GM23338 (cell line): ENCODE data around the gene FHIT. TPM values are rescaled to one million over a fixed set of nuclear protein-coding genes. Genes with fewer than 3 reads are reported as not detected.

Experiments used
- ATAC-seq: fragments of 200-7000 bp; cut with Tn5 transposase; 3 replicates; pipeline ENCODE4 v1.9.1; 2020
- DNase-seq: peaks from one replicate; pipeline ENCODE4 v3.0.0-alpha.2; 2015; ENCODE audit warnings: low spot score
- H2AFZ ChIP-seq: fragments of 200-600 bp; sonication (generic); 2 replicates; pipeline ENCODE4 v1.8.0; 2016; ENCODE audit warnings: antibody characterized with exemption, mild to moderate bottlenecking, moderate library complexity
- H3F3A ChIP-seq: fragments of 200-600 bp; sonication (generic); replicated peaks from 2 replicates; pipeline ENCODE4 v1.8.0; 2017; ENCODE audit warnings: antibody characterized with exemption, mixed run types, low read depth
- H3K27ac ChIP-seq: fragments of 200-600 bp; sonication (generic); 2 replicates; pipeline ENCODE4 v1.6.1; 2016; ENCODE audit warnings: low read depth
- H3K27me3 ChIP-seq: fragments of 200-600 bp; sonication (generic); 2 replicates; pipeline ENCODE4 v1.8.0; 2016; ENCODE audit warnings: mild to moderate bottlenecking, mixed run types, moderate library complexity; ENCODE audit not compliant: insufficient read depth
- H3K36me3 ChIP-seq: fragments of 200-600 bp; sonication (generic); 2 replicates; pipeline ENCODE4 v1.8.0; 2016; ENCODE audit warnings: mild to moderate bottlenecking; ENCODE audit not compliant: insufficient read depth
- H3K4me1 ChIP-seq: fragments of 200-600 bp; sonication (generic); 2 replicates; pipeline ENCODE4 v1.8.0; 2016; ENCODE audit warnings: mild to moderate bottlenecking, moderate library complexity; ENCODE audit not compliant: insufficient read depth
- H3K4me2 ChIP-seq: fragments of 200-600 bp; sonication (generic); 2 replicates; pipeline ENCODE4 v1.7.1; 2017; ENCODE audit warnings: mixed run types
- H3K4me3 ChIP-seq: fragments of 200-600 bp; sonication (generic); 2 replicates; pipeline ENCODE4 v1.6.1; 2016; ENCODE audit warnings: mixed run types
- H3K79me2 ChIP-seq: fragments of 200-600 bp; sonication (generic); replicated peaks from 2 replicates; pipeline ENCODE4 v1.8.0; 2017; ENCODE audit warnings: mild to moderate bottlenecking; ENCODE audit not compliant: insufficient read depth
- H3K9me2 ChIP-seq: fragments of 200-600 bp; sonication (generic); 2 replicates; pipeline ENCODE4 v1.8.0; 2017; ENCODE audit not compliant: insufficient read depth
- H4K20me1 ChIP-seq: fragments of 200-600 bp; sonication (generic); replicated peaks from 2 replicates; pipeline ENCODE4 v1.8.0; 2017; ENCODE audit warnings: mild to moderate bottlenecking; ENCODE audit not compliant: insufficient read depth
- H3K27ac Mint-ChIP-seq: 2 replicates; pipeline ENCODE4 v1.8.0; 2020; ENCODE audit warnings: inconsistent platforms, mild to moderate bottlenecking, moderate library complexity, mixed read lengths
- H3K27me3 Mint-ChIP-seq: 3 replicates; pipeline ENCODE4 v1.8.0; 2022; ENCODE audit warnings: low read depth, mild to moderate bottlenecking, moderate library complexity, mixed read lengths, inconsistent platforms; ENCODE audit not compliant: insufficient read depth, poor library complexity
- H3K36me3 Mint-ChIP-seq: 3 replicates; pipeline ENCODE4 v1.8.0; 2021; ENCODE audit warnings: low read depth, mild to moderate bottlenecking, inconsistent platforms, moderate library complexity, mixed read lengths
- H3K4me1 Mint-ChIP-seq: 3 replicates; pipeline ENCODE4 v1.8.0; 2020; ENCODE audit warnings: mild to moderate bottlenecking, inconsistent platforms, mixed read lengths
- H3K4me3 Mint-ChIP-seq: 3 replicates; pipeline ENCODE4 v1.8.0; 2021; ENCODE audit warnings: moderate library complexity, mild to moderate bottlenecking, inconsistent platforms, mixed read lengths
- H3K9me3 Mint-ChIP-seq: 3 replicates; pipeline ENCODE4 v1.8.0; 2020; ENCODE audit warnings: moderate library complexity, mild to moderate bottlenecking, inconsistent platforms, mixed read lengths
- CREB1 ChIP-seq: fragments of 250-450 bp; sonication (Bioruptor Pico); IDR thresholded peaks from 2 replicates; pipeline ENCODE4 v1.5.0; 2020; ENCODE audit warnings: low read depth, mild to moderate bottlenecking, moderate library complexity
- EZH2 ChIP-seq: fragments of 200-600 bp; sonication (generic); IDR thresholded peaks from one replicate; pipeline ENCODE4 v1.8.0; 2017; ENCODE audit warnings: antibody characterized with exemption, mild to moderate bottlenecking, low read depth; ENCODE audit not compliant: unreplicated experiment
- EZH2phosphoT487 ChIP-seq: fragments of 200-600 bp; sonication (generic); IDR thresholded peaks from one replicate; pipeline ENCODE4 v1.8.1; 2018; ENCODE audit warnings: antibody characterized with exemption; ENCODE audit not compliant: unreplicated experiment
- JUNB ChIP-seq: IDR thresholded peaks from one replicate; pipeline ENCODE4 v1.6.1; 2016; ENCODE audit warnings: antibody characterized with exemption; ENCODE audit not compliant: unreplicated experiment
- NANOG ChIP-seq: IDR thresholded peaks from 2 replicates; pipeline ENCODE4 v1.6.1; 2016; ENCODE audit warnings: antibody characterized with exemption, borderline replicate concordance
- POLR2AphosphoS5 ChIP-seq: IDR thresholded peaks from 2 replicates; pipeline ENCODE4 v1.6.1; 2016; ENCODE audit warnings: antibody characterized with exemption, low read depth
- STAT1 ChIP-seq: IDR thresholded peaks from one replicate; pipeline ENCODE4 v1.6.1; 2016; ENCODE audit warnings: antibody characterized with exemption; ENCODE audit not compliant: unreplicated experiment
- ZNF114 ChIP-seq: fragments of 250-450 bp; sonication (Bioruptor Pico); IDR thresholded peaks from 2 replicates; pipeline ENCODE4 v1.5.0; 2020; ENCODE audit warnings: mild to moderate bottlenecking, moderate library complexity
- ZNF331 ChIP-seq: fragments of 250-450 bp; sonication (Bioruptor Pico); IDR thresholded peaks from 2 replicates; pipeline ENCODE4 v1.5.0; 2020; ENCODE audit warnings: low read depth, mild to moderate bottlenecking, moderate library complexity
- polyA plus RNA-seq: library from polyadenylated mRNA; unstranded; fragments of >200 nt; fragmentation: Nextera tagmentation; extraction: Ambion mirVana; gene quantifications from 2 replicates; pipeline ENCODE4 v1.2.1, GENCODE V29; 2016
- total RNA-seq: library from RNA; depleted of rRNA; stranded (reverse); fragments of >200 nt; shearing (Covaris generic); gene quantifications from 2 replicates; pipeline ENCODE4 v1.2.3, GENCODE V29; 2014
- TF ChIP-seq, protein P1 (sequence below): IDR thresholded peaks from 2 replicates; pipeline ENCODE4 v1.6.1; 2016; ENCODE audit warnings: antibody characterized with exemption
- TF ChIP-seq, protein P2 (sequence below): IDR thresholded peaks from one replicate; pipeline ENCODE4 v1.6.1; 2018; ENCODE audit warnings: antibody characterized with exemption; ENCODE audit not compliant: unreplicated experiment

The FHIT gene
- total and polyA plus RNA-seq, 2 experiments from 2014 or later: 3.0 to 8.3 TPM

- Mint-ChIP-seq H3K4me3 (no peak overlapping the region), H3K36me3 (no peaks in the 10 kb centered on the region; the same call in 2 of the 3 replicates), H3K27ac (no peak overlapping the region), H3K4me1 (peaks cover 30% of the 10 kb centered on the region), H3K27me3 (no peaks in the 10 kb centered on the region), H3K9me3 (no peaks in the 10 kb centered on the region)
- Histone ChIP-seq H3F3A (no peaks in the 10 kb centered on the region), H3K4me1 (peaks cover 26% of the 10 kb centered on the region), H3K36me3 (no peaks in the 10 kb centered on the region), H3K4me3 (no peak overlapping the region), H4K20me1 (no peaks in the 10 kb centered on the region), H3K79me2 (no peaks in the 10 kb centered on the region), H3K4me2 (no peak overlapping the region), H2AFZ (no peak overlapping the region), H3K27me3 (no peaks in the 10 kb centered on the region), H3K27ac (no peak overlapping the region), H3K9me2 (no peaks in the 10 kb centered on the region)
- TF ChIP-seq, protein P1, sequence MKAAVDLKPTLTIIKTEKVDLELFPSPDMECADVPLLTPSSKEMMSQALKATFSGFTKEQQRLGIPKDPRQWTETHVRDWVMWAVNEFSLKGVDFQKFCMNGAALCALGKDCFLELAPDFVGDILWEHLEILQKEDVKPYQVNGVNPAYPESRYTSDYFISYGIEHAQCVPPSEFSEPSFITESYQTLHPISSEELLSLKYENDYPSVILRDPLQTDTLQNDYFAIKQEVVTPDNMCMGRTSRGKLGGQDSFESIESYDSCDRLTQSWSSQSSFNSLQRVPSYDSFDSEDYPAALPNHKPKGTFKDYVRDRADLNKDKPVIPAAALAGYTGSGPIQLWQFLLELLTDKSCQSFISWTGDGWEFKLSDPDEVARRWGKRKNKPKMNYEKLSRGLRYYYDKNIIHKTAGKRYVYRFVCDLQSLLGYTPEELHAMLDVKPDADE: no peak
- no peak for TF ChIP-seq NANOG
- no peak for TF ChIP-seq EZH2
- TF ChIP-seq STAT1: no peak
- TF ChIP-seq CREB1 (CRISPR knock-in tag): no peak
- TF ChIP-seq, protein P2, sequence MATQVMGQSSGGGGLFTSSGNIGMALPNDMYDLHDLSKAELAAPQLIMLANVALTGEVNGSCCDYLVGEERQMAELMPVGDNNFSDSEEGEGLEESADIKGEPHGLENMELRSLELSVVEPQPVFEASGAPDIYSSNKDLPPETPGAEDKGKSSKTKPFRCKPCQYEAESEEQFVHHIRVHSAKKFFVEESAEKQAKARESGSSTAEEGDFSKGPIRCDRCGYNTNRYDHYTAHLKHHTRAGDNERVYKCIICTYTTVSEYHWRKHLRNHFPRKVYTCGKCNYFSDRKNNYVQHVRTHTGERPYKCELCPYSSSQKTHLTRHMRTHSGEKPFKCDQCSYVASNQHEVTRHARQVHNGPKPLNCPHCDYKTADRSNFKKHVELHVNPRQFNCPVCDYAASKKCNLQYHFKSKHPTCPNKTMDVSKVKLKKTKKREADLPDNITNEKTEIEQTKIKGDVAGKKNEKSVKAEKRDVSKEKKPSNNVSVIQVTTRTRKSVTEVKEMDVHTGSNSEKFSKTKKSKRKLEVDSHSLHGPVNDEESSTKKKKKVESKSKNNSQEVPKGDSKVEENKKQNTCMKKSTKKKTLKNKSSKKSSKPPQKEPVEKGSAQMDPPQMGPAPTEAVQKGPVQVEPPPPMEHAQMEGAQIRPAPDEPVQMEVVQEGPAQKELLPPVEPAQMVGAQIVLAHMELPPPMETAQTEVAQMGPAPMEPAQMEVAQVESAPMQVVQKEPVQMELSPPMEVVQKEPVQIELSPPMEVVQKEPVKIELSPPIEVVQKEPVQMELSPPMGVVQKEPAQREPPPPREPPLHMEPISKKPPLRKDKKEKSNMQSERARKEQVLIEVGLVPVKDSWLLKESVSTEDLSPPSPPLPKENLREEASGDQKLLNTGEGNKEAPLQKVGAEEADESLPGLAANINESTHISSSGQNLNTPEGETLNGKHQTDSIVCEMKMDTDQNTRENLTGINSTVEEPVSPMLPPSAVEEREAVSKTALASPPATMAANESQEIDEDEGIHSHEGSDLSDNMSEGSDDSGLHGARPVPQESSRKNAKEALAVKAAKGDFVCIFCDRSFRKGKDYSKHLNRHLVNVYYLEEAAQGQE: no peak
- no peak for TF ChIP-seq ZNF331 (CRISPR knock-in tag)
- TF ChIP-seq JUNB: no peak
- no peak for DNase-seq
- no peak for ATAC-seq
Measured at GRCh38 chr3:60413551-60413950, 837.7 kb downstream of the FHIT start.

DNA sequence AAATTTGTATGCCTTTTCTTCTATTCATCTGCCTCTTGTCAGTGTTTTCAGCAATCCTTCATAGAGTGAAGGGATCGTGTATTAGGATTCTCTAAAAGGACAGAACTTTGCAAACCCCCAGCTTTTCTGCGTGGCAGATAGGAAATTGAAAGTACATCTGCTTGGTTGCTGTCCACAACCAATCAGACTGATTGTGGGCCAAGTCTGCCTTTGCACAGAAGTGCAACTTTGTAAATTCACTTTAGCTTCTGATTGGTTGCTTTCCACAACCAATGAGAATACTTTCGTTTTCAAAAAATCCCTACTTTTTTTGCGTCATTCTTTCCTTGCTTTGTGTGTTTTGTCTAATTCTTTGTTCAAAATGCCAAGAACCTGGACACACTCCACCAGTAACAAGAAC is 847.4 kb downstream of the FHIT start:
- Histone ChIP-seq H3K4me3 (no peak overlapping the region), H3K9me2 (peaks cover 8% of the 10 kb centered on the region), H3F3A (no peaks in the 10 kb centered on the region), H3K4me1 (peaks cover 12% of the 10 kb centered on the region), H3K4me2 (no peak overlapping the region), H3K27me3 (no peaks in the 10 kb centered on the region), H3K27ac (no peak overlapping the region), H3K36me3 (no peaks in the 10 kb centered on the region; the same call in 1 of the 2 replicates), H2AFZ (no peak overlapping the region), H4K20me1 (no peaks in the 10 kb centered on the region), H3K79me2 (no peaks in the 10 kb centered on the region)
- DNase-seq (no peak), ATAC-seq (no peak)
- TF ChIP-seq, protein P1: no peak
- TF ChIP-seq, protein P2: no peak
- TF ChIP-seq JUNB (no peak), POLR2AphosphoS5 (no peak), CREB1 (CRISPR knock-in tag) (no peak), STAT1 (no peak), NANOG (no peak), ZNF114 (CRISPR knock-in tag) (no peak), EZH2phosphoT487 (no peak)
- no peak overlapping the region for H3K27ac Mint-ChIP-seq
- H3K27me3 Mint-ChIP-seq: no peaks in the 10 kb centered on the region
- peaks cover 21% of the 10 kb centered on the region for H3K4me1 Mint-ChIP-seq
- no peak overlapping the region for H3K4me3 Mint-ChIP-seq
- peaks cover 10% of the 10 kb centered on the region for H3K9me3 Mint-ChIP-seq
- H3K36me3 Mint-ChIP-seq: peaks cover 9% of the 10 kb centered on the region; the same call in 1 of the 3 replicates
